ENCODE measurements around the gene MAPK8IP3.
A peak's percentile ranks its signal among the peaks of the same experiment; 100 is the strongest.

MAPK8IP3 gene

DNA sequence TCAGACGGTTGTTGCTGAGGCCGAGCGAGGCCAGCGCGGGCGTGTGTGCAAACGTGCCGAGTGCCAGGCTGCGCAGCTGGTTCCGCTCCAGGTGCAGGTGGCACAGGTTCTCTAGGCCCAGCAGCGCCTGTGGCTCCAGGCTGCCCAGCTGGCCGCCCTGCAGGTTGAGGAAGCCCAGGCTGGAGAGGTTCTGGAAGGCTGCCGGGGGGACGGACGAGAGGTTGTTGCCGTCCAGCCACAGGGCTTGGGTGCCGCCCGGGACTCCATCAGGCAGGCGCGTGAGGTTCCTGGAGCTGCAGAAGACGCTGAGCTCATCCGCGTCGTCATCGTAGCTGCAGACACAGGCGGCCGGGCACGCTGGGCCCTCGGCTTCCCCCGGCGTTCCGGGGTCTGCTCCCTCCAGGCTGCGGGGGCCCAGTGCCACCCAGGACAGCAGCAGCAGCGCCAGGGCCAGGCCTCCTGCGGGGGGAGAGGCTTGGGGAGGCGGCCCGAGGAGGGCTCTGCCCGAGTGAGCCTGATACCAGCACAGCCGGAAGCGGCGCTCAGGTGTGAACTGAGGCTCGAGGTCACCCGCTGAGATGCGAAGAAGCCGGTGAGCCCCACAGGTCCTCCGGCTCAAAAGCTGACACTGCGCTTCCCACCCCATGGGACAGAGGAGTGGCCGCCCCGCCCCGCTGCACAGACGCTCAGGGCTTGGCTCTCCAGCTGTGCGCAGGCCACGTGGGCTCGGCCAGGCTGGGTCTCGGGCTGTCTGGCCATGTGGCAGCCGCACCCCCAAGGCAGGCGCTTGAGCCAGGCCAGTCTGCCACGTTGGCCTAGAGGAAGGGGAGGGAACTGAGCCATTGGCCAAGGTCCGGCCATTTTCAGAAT is 86.2 kb downstream of the MAPK8IP3 start:
- TF ChIP-seq ZBTB7A (IDR thresholded peaks at IDR 0.05; ENCODE audit: low read depth), result no peak
- no peak for TF ChIP-seq EGR1 (IDR thresholded peaks at IDR 0.05)
- TF ChIP-seq FOXM1 (IDR thresholded peaks at IDR 0.05; ENCODE audit: borderline replicate concordance, low read depth), result no peak
- TF ChIP-seq USF1 (IDR thresholded peaks at IDR 0.05), result peak; percentile 91
- TF ChIP-seq CEBPB (IDR thresholded peaks at IDR 0.05), result no peak
- peak; percentile 5; the same call in 1 of the 2 replicates for TF ChIP-seq TEAD4 (IDR thresholded peaks at IDR 0.05)
- TF ChIP-seq, protein P1, sequence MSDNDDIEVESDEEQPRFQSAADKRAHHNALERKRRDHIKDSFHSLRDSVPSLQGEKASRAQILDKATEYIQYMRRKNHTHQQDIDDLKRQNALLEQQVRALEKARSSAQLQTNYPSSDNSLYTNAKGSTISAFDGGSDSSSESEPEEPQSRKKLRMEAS (IDR thresholded peaks at IDR 0.05), result peak; percentile 97
- no peak for TF ChIP-seq REST (IDR thresholded peaks at IDR 0.05; ENCODE audit: low read depth)
- TF ChIP-seq CREB1 (IDR thresholded peaks at IDR 0.05; ENCODE audit: low read depth), result no peak
- no peak for TF ChIP-seq RAD21 (IDR thresholded peaks at IDR 0.05; ENCODE audit: low read depth)
- TF ChIP-seq YY1 (IDR thresholded peaks at IDR 0.05; ENCODE audit: low read depth), result no peak
- TF ChIP-seq TCF12 (IDR thresholded peaks at IDR 0.05; ENCODE audit: low read depth), result peak; percentile 47; the same call in 1 of the 2 replicates
- TF ChIP-seq TAF1 (IDR thresholded peaks at IDR 0.05; ENCODE audit: low read depth), result no peak
- TF ChIP-seq NFIC (IDR thresholded peaks at IDR 0.05), result peak; percentile 21; the same call in 1 of the 2 replicates
- TF ChIP-seq EP300 (IDR thresholded peaks at IDR 0.05; ENCODE audit: borderline replicate concordance), result peak; percentile 39; the same call in 1 of the 2 replicates

DNA sequence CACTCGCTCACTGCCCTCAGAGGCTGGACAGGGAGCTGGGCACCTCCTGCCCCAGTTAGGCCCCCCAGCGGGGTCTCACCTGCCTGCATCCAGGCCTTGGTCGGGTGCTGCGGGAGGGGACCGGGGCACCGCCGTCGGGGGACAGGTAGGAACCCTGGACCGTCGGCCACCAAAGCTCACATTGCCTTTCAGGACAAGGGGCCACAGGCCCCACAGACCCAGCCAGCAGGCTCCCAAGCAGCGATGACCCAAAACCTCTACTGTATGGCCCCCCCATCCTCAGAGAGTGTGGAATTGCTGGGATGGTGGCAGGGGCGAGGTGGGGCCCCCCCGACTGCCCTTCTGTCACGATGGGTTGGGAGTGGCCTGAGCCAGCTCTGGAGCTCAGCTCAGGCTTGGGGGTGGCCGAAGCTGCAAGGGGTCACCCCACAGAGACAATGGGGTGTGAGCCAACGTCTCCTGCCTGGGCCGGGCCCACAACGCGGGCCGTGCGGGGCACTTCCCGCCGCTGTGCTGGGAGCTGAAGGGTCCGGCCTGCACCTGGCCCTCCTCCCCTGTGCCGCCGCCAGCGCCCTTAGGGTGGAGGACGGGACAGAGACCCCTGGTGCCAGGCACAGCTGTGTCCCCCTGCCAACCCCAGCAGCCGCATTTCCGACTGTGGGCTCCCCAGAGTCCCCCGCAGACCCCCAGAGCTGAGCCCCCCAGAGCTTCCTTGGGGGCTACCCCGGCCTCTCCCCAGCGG is 87.0 kb downstream of the MAPK8IP3 start:
- no peak for TF ChIP-seq USF1 (IDR thresholded peaks at IDR 0.05)
- TF ChIP-seq ZBTB7A (IDR thresholded peaks at IDR 0.05; ENCODE audit: low read depth), result peak; percentile 25; the same call in 1 of the 2 replicates

GRCh38 chr16:1793578-1794220 is 87.7 kb downstream of the MAPK8IP3 start, which contains the start of gene IGFALS:
IGFALS (minus strand) TSS chr16:1793705; CDS start chr16:1793652, 53 bp downstream.
- TF ChIP-seq REST (IDR thresholded peaks at IDR 0.05; ENCODE audit: low read depth) (no peak), TCF12 (IDR thresholded peaks at IDR 0.05; ENCODE audit: low read depth) (no peak), TAF1 (IDR thresholded peaks at IDR 0.05; ENCODE audit: low read depth) (no peak), CEBPB (IDR thresholded peaks at IDR 0.05) (no peak)

DNA sequence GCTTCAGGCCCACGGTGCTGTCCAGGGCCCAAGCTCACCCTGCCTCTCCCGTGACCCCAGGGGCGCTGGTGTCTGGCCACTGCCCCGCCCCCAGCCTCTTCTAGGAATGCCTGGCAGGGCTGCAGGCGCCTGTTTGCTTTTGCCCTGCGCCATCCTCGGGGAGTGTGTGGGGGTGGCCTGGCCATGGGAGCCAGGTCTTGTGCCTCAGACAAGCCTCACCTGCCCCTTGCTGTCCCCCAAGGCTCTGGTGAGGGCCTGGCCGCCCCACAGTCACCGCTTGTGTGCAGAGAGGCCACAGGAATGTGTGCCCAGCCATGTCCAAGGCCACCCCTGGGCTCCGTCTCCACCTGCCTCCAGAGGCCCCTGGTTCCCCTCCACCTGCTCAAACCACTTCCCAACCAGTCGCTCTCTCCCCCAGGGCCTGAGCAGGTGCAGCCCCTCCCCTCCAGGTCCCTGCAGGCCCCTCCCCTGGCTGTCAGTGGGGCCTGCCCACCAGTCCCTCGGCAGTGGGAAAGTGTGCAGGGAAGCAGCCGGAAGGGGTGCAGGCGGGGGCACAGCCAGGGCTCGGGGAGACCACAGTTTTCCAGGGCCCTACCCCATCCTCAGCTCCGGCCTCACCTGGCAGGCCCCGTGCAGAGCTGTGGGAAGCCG is 88.4 kb downstream of the MAPK8IP3 start:
- TF ChIP-seq TCF12 (IDR thresholded peaks at IDR 0.05; ENCODE audit: low read depth), result no peak
- no peak for TF ChIP-seq EGR1 (IDR thresholded peaks at IDR 0.05)
- TF ChIP-seq CEBPB (IDR thresholded peaks at IDR 0.05), result no peak
- no peak for TF ChIP-seq FOXM1 (IDR thresholded peaks at IDR 0.05; ENCODE audit: borderline replicate concordance, low read depth)
- TF ChIP-seq, protein P1 (IDR thresholded peaks at IDR 0.05), result no peak
- TF ChIP-seq NFIC (IDR thresholded peaks at IDR 0.05), result no peak
- no peak for TF ChIP-seq EP300 (IDR thresholded peaks at IDR 0.05; ENCODE audit: borderline replicate concordance)
